NCI-H1417 (cell line): ENCODE measurements around the gene DCLRE1C.
"Not testable (repeated sequence)": the region's sequence is repeated elsewhere in the genome, so short reads cannot be mapped to it uniquely, and the experiment has no call there.

Source experiments
- DNase-seq, 3 experiments: peaks; one replicate each; lab custom pipeline; 2025; lab: John Stamatoyannopoulos, UW

DCLRE1C gene

DNA sequence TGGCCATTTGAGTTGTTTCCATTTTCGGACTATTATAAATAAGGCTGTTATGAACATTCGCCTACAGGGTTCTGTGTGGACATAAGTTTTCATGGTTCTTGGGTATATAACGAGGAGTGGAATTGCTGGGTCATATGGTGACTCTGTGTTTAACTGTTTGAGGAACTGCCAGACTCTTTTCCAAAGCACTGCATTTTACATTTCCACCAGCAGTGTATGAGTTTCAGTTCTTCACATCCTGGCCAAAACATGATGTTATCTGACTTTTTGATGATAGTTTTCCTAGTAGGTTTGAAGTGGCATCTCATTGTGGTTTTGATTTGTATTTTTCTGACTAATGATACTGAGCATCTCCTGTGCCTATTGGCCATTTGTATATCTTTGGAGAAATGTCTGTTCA lies 69.8 kb downstream of the DCLRE1C start:
- no peak for DNase-seq

- DNase-seq = no peak
Measured at GRCh38 chr10:14880229-14880628, 73.7 kb downstream of the DCLRE1C start.

GRCh38 chr10:14879928-14880193 lies 74.0 kb downstream of the DCLRE1C start:
- DNase-seq = no peak

DNA sequence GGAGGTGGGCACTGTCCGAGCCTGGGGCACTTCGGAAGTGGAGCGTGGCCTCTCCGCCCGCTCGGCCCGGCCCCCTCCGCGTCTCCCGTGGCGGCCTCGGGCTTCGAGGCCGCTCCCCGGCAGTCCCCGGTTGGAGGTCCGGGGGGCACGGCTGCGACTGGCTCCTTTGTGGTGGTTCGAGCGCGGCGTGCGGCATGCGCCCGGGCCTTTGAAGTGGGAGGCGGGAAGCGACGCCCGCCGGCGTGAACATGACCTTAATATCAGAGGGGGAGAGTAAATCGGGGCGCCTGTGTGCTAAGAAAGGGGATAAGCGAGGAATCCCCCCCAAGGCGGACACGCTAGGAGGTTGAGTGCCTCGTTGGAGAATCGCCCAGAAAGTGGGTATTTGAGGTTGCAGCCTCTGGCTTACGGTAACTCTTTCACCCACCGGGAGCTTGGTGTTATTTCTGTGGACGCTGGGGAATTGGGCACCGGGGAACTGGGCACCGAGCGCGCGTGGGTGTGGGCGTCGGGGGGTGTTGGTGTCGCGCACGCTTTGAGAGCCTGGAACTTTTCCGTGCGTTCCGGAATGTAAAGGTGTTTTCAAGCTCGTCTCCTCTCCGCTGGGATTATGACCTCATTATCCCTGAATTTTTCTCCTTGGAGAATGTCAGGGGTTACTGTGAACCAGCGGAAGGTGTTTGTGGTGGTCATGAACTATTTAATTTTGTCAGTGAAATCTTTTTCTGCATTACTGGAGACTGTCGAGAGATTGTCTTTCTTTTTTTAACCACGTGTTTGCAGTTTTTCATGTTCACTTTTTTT lies 74.6 kb downstream of the DCLRE1C start:
- DNase-seq = peak in 2 of 3 experiments; percentile 45 to 56

- peak; percentile 90 to 93 (median 92) for DNase-seq
Measured at GRCh38 chr10:14878266-14879123, 75.4 kb downstream of the DCLRE1C start, which contains the start of gene SUV39H2. TSS of gene SUV39H2 (plus strand) at chr10:14878866. CDS start at chr10:14878889, 23 bp downstream.

DNA sequence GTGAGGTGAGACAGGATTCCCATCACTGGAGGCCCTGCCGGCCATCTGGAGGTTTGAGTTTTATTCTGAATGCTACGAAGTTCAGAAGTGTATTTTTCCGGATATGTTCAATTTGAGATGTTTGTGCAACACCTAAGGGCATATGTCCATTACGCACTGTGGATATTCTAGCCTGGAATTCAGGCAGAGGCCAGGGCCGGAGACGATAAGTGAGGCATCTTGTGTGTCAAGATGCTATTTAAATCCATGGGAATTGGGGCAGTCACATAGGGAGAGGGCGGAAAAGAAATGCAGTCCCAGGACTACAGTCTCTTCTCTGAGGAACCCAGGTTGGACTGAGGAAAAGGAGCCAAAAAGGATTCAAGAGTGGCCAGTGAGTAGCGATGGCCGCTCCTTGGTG lies 77.1 kb downstream of the DCLRE1C start:
- no peak for DNase-seq

- no peak for DNase-seq
Measured at GRCh38 chr10:14875941-14876340, 78.0 kb downstream of the DCLRE1C start.

- DNase-seq = no peak
Measured at GRCh38 chr10:14873090-14873760, 80.7 kb downstream of the DCLRE1C start.

- not testable (repeated sequence) for DNase-seq
Measured at GRCh38 chr10:14864871-14865270, 89.0 kb downstream of the DCLRE1C start.

DNA sequence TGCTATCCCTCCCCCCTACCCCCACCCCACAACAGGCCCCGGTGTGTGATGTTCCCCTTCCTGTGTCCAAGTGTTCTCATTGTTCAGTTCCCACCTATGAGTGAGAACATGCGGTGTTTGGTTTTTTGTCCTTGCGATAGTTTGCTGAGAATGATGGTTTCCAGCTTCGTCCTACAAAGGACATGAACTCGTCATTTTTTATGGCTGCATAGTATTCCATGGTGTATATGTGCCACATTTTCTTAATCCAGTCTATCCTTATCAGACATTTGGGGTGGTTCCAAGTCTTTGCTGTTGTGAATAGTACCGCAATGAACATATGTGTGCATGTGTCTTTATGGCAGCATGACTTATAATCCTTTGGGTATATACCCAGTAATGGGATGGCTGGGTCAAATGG lies 89.4 kb downstream of the DCLRE1C start:
- DNase-seq = not testable (repeated sequence)

DNA sequence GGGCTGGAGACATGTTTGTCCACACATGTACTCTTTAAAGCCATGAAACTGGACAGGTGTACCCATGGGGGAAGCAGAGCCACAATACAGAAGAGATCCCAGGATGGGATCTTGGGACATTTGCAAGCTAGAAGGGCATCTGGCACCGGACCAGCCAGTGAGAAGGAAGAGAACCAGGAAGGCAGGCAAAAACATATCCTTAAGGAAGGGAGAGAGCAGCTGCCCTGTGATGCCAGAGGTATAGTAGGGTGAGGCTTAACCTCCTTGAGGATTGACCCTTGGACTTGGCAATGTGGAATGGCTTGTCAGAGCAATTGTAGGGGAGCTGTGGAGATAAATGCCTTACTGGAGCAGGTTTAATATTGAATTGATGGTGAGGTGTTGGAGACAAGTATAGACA lies 93.1 kb downstream of the DCLRE1C start:
- DNase-seq = no peak

GRCh38 chr10:14859775-14860174 lies 94.1 kb downstream of the DCLRE1C start:
- no peak for DNase-seq

DNA sequence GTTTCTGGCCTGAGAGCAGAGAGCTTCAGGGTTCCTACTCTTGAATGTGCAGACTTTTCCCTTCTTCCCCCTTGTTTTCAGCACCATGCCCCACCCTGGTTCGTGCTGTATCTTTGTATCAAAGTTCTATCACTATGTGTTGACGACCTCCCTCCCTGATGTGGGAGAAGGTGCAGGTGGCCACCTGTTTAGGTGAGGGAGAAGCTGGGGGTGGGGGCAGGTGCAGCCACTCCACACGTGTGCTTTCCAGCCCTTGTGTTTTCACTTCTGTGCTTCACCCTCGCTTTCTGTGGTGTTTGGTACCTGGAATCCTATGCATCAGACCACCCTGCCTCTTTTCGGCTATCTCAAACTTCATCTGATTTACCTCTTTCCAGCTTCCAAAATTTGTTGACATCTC lies 94.9 kb downstream of the DCLRE1C start:
- DNase-seq = no peak

DNA sequence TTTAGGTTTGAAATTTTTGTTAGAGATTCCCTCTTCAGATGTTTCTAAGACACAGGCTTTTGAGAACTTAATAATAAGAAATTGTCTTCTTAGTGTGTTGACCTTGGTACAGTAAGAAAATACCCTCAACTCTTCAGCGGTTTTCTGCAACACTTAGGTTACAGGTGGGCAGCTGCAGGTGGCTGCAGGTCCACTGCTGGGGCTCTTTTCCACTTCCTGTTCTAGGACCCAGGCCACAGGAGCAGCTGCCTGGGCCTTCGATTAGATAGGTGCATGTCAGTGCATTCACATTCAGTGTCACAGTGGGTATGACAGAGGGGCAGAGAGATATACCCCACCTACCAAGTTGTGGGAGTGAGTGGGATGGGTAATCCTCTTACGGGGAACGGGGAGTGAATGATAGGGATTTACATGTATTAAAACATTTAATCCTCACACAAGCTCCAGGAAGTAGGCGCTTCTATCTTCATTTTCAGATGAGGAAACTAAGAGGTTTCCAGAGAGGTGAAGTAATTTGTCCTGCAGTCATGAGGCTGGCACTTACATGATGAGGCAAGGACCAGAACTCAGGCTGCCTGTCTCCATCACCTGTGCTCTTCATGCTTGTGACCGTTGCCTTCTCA lies 95.4 kb downstream of the DCLRE1C start:
- DNase-seq = no peak

GRCh38 chr10:14855453-14855852 lies 98.4 kb downstream of the DCLRE1C start:
- no peak for DNase-seq

DNA sequence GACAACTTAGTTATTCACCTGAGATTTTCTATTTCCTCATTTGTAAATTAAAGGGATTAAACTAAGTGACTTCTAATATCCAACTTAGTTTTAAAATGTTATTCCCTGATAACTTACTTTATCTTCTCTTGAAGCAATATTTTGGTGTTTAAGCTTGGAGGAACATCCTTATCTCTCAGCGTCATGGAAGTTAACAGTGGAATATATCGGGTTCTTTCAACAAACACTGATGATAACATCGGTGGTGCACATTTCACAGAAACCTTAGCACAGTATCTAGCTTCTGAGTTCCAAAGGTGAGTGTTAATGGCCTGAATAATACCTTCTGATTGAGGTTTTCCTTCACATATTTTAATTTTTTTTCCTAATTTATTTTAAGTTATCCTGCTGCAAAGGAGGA lies 101.7 kb downstream of the DCLRE1C start:
- no peak for DNase-seq
